Right renal pelvis (tissue), 4 donors: ENCODE measurements around the gene PTPRE. TPM values are rescaled to one million over a fixed set of nuclear protein-coding genes. Genes with fewer than 3 reads are reported as not detected.

Source experiments
- DNase-seq, 4 donors: peaks; one replicate each; pipeline ENCODE4 v3.0.0-alpha.2; 2013; ENCODE audit warnings: low read depth in 4 of 4, low spot score in 3 of 4, missing footprints in 1 of 4
- polyA plus RNA-seq, 4 donors: library from polyadenylated mRNA; unstranded; fragments of 120-200 nt; gene quantifications; one replicate each; pipeline ENCODE4 v1.2.1, GENCODE V29; 2013; ENCODE audit not compliant: insufficient read length in 4 of 4

PTPRE gene
- polyA plus RNA-seq, 4 donors: 5.5 to 6.8 (median 6.2) TPM

DNA sequence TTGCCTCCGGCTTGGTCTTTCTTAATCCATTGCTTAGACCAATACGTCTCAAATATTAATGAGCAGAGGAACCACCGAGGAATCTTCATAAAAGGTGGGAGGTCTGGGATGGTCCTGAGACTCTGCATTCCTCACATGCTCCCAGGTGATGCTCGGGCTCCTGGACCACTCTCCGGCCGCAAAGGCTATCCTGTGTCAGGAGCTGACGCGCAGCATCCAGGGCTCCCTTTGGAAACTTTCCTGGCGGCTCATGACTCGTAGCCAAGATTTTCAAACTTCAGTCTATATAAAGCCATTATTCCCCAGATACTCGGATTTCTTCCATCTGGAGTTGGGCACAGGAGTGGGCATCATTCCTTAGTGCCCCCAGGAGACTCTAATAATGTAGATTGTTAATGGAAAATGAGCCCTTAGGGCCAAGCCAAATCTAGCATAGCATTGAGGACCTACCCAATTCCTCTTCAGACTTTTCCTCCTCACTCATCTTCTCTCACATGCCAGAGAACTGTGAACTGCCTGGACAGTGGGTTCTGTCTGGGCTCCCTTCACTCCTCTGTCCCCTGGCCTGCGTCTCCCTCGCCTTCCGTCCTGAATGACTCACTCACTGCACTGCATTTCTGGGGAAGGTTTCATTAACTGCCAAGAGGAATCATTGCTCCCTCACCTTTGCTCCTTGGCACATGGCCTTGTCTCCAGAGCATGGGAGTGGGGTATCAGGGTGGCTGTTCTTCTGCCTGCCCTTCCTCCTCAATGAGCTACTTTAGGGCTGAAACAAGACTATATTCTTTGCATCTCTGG is 130.0 kb downstream of the PTPRE start:
- DNase-seq: no peak

DNA sequence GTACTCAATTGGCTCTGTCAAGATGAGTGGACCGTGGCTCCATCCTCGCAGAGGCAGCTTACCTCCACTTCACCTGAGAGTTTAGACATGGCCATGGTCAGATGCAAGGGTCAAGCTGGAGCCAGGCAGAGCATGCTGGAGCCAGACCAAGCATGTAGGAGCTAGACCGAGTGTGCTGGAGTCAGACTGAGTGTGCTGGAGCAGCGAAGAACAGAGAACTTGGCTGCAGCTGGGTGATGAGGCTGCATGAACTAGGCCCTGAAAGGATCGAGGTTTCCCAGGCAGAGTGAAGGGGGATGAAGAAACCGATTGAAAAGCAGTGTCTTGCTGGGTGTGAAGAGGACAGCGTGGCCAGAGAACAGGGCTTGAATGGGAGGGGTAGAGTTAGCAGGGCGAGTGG is 133.2 kb downstream of the PTPRE start:
- DNase-seq: no peak

DNA sequence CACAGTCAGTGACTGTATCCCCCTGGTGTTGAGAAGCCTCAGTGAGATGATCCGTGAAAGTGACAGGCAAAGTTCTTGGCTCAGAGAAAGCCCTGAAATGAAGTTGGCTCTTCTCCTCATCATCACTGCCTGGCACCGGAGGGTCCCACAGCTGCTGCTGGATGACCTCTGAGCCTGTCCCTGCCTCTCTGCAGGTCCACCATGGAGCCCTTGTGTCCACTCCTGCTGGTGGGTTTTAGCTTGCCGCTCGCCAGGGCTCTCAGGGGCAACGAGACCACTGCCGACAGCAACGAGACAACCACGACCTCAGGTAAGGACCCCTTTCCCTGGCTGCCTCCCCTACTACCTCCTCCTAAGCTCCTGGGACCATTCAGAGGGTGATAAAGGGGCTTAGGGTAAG is 133.8 kb downstream of the PTPRE start:
- DNase-seq: no peak

DNA sequence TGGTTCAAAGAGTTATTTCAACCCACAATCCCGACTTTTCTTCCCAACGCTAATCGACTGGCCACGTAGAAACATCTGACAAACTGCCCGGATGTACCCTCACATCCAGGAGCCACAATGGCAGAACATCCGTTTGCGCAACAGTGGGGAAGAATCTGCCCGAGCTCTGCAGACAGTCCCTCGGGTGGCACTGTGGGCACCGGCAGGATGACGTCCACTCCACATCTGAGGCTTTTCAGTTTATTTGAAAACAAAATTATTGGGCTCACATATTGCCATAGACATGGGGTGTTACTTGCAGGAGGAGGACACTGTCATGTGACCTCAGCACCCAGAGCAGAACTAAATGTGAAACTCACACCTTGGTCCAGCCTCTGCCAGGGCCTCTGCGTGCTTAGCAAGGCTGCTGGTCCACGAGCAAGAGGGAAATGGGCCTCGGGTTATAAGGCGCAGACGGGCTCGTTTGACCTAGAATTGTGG is 135.3 kb downstream of the PTPRE start:
- no peak for DNase-seq

DNA sequence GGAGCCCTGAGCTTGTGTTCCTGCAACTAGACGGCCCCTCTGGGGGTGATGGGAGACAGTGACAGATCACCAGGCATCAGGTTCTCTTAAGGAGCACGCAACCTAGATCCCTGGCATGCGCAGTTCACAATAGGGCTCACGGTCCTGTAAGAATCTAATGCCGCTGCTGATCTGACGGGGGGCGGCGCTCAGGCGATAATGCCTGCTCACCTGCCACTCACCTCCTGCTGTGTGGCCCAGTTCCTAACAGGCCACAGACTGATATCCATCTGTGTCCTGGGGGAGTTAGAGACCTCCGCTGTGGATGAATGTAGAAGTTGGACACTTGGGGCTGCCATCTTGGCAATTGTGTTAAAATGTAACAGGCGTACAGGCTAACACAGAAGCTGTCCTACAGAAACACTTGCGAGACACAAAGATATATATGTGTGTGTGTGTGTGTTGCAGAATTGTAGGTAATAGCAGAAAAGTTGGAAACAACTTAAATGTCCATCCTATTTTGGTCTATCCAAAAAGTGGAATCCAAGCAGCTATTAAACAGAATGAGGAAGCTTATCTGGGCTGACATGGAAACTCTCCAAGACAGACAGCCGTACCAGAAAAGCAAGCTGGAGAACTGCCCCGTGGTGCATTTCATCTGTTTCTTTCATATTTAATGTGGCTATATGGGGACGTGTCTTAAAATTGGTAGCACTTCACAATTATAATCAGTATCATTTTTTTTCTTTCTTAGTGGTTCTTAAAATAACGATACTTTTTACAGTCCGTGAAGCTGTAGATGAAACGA is 136.5 kb downstream of the PTPRE start:
- DNase-seq: no peak

DNA sequence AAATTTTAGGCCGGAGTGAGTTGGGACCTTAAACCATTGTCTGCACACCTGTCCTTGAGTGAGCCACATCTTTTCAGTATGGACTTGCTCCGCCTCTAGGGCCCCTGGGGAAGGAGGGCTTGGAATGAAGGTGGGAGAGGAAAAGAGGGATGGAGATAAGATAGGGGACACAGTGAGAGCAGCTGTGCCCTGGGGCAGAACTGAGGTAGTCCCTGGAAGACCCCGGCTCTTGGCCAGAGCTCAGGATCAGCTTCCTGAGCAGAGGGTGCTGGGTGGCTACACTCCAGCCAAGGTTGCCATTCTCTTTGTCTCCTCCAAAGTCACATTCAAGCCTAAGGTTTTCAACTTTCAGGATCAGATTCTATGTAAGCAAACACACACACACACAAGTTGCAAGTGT is 137.3 kb downstream of the PTPRE start:
- DNase-seq: no peak

DNA sequence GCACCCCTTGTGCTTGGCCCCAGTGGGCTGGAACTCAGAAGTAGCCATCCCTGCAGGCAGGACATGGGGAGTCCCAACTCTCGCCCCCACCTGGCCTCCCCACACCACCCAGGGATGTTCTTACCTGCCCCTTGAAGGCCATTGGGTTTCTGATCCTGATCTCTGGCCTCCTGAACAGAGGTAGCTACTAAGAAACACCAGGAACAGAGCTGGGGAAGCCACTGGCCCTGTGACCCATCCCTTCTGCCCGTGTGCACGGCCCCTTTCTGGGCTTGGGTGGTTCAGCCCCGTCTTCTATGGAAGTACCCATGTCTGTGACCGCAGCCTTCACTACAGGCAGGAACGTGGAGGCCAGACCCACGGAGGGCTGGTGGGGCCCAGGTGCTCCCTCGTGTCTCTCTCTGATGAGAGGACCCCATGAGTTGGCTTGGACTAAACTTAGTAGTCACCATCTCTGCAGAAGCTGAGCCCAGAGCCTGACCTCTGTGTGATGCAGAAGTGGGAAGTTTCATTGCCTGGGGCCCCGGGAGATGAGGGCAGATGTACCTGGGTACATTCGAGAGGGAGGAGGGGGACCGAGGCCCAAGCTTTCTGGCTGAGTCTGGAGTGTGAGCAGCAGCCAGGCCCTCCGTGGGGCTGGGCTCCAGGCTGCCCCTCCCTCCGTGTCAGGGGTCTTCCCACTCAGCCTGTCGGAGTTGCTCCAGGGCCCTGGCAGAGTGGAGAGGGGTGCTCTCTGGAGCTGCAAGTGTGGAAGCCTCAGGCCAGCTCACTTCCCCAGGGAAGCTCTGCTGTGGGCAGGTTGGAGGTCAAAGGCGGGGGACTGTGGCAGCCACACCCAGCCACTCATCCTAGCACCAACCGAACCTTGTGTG is 138.3 kb downstream of the PTPRE start:
- no peak for DNase-seq

DNA sequence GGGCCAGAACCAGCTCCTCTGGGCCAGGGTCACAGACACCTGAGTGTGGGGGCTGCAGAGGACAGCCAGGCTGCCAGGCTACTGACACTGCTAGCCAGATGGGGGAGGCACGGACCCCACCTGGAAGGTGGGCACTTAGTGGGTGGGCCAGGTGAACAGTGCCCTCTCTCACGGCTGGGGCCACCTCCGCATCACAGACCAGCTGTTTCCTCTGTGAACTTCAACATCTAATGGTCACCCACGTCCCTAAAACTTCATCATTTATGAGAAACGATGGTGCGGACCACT is 138.9 kb downstream of the PTPRE start:
- DNase-seq: no peak

DNA sequence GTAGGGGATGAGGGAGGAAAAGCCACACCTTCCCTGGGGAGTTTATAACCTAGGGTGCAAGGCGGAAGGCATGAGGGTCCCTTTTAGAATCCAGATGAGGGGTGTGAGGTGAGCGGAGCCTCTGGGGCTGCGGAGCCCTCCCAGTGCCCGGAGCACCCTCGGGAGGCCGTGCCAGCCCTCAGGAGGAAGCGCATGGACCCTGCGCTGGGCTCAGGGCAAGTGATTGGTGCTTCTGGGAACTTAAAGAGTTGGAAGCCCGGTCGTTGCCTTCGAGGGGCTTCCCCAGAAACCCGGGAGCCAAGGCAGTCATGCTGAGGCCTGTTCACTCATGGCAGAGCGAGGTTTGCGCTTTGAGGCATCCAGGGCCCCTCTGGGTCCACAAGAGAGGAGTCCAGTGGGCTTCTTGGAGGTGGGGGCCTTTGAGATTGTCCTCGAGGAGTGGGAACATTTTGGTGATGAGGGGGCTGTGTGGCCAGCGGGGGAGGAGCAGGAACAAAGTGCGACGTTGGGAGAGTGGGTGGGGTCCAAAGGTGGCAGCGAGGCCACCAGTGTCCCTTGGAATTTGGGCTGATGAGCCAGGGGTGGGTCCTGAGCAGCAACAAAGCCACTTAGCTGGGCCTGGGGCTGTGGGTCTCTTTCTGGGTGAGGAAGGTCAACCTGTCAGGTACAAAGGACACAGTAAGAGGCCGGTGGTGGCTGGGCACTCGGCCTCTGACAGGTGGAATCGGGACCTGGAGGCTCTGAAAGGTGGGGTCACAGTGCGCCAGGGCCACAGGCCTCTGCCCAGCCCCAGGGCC is 139.5 kb downstream of the PTPRE start:
- DNase-seq: no peak

DNA sequence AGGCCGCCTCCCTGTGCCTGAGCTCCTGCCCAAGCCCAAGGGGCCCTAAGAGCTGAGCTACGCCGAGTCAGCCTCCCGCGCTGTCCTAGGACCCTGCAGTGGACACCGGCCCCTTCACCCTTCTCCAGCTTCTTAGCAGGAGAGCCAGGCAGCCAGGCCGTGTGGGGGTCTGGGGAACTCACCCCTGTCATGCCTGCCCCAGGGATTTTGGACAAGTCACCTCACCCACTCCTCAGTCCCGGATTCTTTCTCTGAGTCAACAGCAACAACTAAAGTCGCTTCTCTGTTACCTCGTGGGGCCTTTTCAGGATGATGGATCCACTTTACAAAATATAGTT is 140.0 kb downstream of the PTPRE start:
- DNase-seq: no peak

DNA sequence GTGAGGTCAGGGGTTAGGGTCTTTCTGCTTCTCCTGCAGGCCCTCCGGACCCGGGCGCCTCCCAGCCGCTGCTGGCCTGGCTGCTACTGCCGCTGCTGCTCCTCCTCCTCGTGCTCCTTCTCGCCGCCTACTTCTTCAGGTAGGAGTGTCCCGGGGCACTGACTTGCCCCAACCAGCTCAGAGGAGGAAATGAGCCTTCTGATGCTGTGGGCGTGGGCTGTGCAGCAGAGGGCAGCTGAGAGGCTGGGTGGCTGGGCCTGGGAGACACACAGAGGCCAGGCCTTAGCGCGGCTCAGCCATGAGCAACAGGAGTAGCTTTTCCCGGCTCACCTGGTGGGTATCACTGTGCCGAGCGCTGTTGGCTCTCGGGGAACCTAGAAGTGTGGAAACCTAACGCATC is 140.4 kb downstream of the PTPRE start:
- peak in 3 of 4 donors; percentile 38 to 57 (median 49) for DNase-seq

DNA sequence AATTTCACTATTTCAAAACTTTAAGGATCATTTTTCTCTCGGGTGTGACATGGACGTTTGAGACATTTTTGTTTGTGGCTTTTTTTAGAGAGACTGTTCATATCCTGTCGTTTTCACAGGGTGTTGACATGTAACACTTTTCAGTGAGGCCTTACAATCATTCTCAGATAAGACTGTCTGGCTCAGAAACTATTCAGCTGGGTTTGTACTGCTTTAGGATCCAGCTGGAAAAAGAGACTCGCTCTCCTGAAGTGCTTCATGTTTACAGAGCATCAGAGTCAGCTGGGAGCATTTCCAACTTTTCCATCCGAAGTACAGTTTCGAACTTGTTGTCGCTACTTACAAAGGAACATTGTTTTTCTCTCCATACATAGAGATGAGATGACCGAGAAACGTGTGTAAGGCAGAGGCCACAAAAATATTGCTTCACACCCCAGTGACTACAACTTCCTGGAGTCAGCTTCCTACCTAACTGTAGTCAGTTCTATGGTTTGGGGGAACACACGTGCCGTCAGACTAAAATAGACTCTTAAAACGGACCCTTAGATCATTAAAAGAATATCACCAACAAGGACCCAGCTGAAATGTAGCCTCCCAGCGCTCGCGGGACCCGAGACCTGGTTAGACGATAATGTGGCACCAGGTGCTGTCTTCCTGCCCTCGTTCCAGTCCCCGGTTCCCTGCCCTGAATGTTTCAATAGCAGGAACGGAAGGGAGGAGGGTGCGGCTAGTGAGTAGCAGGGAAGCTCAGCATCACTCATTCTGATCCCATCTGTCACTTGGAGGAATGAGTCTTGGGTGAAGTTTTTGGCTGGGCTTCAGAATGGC is 141.3 kb downstream of the PTPRE start:
- no peak for DNase-seq

DNA sequence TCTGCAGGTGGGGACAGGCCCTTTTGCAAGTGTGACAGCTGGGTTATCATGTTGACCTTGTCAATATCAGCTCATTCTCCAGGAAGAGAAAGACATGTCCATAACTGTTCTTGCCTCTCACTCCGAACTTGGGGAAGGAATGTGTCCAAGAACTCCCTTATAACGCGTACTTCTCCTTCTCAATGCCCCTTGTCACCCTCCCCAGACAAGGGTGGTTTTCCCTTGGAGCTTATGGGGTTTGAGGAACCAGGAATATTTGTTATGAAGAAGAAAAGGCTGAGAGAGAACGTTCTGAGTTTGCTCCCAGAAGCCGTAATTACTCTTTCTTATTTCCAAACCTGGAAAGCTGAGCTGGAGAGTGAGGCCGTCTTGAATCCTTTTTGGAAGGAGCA is 141.9 kb downstream of the PTPRE start:
- DNase-seq: no peak

DNA sequence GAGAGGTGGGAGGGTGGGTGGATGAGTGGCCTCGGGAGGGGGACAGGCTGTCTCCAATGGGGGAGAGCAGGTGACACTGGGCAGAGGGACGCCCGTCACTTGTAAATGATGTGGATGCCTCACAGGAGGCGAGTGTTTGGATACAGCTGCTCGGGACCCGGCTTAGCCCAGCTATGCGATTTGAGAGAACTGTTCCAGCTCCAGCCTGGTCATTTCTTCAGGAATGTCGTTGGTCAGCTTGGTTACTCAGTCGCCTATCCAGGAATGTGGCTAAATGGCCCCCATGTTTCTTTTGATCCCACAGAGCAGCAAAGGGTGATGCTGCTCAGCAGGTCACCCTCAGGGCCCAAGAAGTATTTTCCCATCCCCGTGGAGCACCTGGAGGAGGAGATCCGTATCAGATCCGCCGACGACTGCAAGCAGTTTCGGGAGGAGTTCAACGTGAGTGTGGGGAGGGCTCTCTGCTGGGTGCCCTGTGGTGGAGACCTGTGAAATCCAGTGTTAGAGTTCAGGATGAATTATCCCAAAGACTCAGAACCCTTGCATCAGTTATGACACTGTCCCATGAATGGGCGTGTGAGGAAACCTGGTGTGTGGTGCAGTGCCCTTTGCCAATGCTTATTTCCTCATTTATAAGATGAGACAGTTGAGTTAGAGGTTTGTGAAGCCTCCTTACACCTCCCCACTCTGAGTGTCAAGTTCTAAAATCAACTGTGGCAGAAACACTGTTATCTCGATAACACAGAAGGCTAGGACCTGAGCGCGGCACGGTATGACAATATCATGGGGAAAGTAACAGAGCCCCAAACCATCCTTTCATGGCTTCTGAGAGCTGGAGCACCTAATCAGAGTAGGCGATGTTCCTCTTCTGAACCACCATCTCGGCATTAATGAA is 142.6 kb downstream of the PTPRE start:
- no peak for DNase-seq

DNA sequence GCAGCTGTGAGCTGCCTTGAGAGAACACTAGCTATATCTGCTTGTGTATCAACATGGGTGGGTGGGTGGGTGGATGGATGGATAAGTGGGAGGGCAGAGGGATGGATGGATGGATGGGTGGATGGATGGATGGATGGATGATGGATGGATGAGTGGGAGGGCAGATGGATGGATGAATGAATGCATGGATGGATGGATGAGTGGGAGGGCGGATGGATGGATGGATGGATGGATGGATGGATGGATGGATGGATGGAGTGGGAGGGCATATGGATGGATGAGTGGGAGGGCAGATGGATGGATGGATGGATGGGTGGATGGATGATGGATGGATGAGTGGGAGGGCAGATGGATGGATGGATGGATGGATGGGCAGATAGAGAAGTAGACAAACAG is 143.2 kb downstream of the PTPRE start:
- no peak for DNase-seq

DNA sequence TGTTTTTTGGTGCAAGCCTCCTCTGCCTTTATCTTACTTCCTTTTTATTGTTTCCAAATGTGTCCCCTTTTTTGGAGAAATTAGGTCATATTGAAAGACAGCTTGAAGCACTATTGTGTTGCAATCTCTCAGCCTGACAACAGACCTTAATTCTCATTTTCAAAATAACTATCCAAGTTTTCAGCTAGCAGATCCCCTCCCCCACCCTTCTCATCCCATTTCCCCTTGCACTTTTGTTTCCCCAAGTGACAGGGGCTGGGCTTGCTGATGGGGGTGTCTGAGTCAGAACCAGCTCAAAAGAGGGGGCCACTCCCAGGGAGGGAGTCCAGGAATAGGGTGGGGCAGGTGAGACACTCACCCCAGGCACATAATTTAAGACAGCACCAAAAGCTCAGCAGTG is 144.0 kb downstream of the PTPRE start:
- no peak for DNase-seq

DNA sequence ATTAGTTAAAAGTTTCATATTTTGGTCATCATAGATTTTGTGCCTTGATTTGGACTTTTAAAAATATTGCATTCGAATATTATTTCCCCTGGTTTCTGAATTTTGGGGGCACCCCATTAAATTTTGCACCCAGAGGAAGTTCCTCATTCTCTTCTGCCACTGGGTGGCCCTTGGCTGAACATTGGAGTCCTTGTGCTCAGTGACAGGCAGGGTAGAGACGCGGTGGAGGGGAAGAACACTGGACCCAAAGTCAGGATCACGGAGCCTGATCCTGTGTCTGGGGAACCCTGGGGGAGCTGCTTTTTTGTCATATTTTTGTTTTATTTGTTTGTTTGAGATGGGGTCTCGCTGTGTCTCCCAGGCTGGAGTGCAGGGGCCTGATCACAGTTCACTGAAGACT is 144.6 kb downstream of the PTPRE start:
- no peak for DNase-seq

DNA sequence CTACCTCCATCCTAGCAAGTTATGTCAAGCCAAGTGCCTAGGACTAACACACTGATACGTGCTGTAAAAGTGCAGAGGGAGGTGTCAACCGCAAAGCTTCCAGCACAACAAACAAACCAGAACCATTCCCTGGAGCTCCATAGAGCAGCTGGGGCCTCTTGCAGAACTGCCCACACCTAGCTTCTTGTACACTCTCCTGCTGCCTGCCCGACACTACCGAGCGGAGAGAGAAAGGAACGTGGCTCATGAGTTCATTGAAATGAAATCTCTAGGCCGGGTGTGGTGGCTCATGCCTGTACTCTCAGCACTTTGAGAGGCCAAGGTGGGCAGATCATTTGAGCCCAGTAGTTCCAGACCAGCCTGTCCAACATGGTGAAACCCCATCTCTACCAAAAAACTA is 145.8 kb downstream of the PTPRE start:
- DNase-seq: no peak

DNA sequence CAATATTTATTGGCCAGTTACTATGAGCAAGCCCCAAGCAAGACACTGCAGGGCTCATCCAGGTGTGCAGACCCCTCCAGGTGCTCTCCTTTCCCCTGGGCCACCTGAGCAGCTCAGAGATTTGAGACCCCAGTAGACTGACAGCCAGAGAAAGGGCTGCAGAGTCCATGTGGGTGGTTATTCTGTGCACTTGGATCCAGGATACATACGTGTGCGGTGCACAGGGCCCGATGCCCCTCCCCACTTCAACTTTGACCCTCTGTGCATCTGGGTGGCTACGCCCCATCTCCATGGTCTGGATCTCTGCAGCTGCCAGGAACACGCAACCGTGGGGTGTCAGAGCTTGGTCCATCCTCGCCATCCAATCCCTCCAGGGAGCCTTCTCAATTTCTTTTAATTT is 146.5 kb downstream of the PTPRE start:
- DNase-seq: no peak
